Natural killer cell (primary cell): ENCODE measurements around the gene COG6. TPM values are rescaled to one million over a fixed set of nuclear protein-coding genes. Genes with fewer than 3 reads are reported as not detected.

ENCODE experiments used
- ATAC-seq, 3 donors: fragments of 150-1000 bp in 2 of 3; fragments of 200-7000 bp in 1 of 3; cut with Tn5 transposase; 1 replicate in 1 of 3; 2 replicates in 2 of 3; pipeline ENCODE4 v1.10.0; 2021; ENCODE audit warnings: mild to moderate bottlenecking in 2 of 3, moderate library complexity in 2 of 3
- DNase-seq, 2 donors: peaks; one replicate each; pipeline versions ENCODE4 v3.0.0 to v3.0.0-alpha.2; 2013 to 2021; ENCODE audit warnings: mixed read lengths in 1 of 2
- H3K27ac ChIP-seq: one replicate; pipeline ENCODE4 v1.5.1; 2013; ENCODE audit warnings: mild to moderate bottlenecking, low read length
- H3K27me3 ChIP-seq: one replicate; pipeline ENCODE4 v1.6.1; 2013; ENCODE audit warnings: low read length; ENCODE audit not compliant: control insufficient read depth, insufficient read depth
- H3K36me3 ChIP-seq: one replicate; pipeline ENCODE4 v1.6.1; 2013; ENCODE audit warnings: low read length; ENCODE audit not compliant: control insufficient read depth, insufficient read depth
- H3K4me1 ChIP-seq: one replicate; pipeline ENCODE4 v1.6.1; 2013; ENCODE audit warnings: low read length; ENCODE audit not compliant: control insufficient read depth, insufficient read depth
- H3K4me3 ChIP-seq: one replicate; pipeline ENCODE4 v1.5.1; 2013; ENCODE audit warnings: low read length
- H3K9me3 ChIP-seq: one replicate; pipeline ENCODE4 v1.6.1; 2013; ENCODE audit warnings: low read length; ENCODE audit not compliant: control insufficient read depth, insufficient read depth
- H3K27ac Mint-ChIP-seq, 2 donors: one replicate each; pipeline ENCODE4 v1.8.0; 2022; ENCODE audit warnings: mild to moderate bottlenecking in 2 of 2, mixed read lengths in 2 of 2, moderate library complexity in 1 of 2
- H3K27me3 Mint-ChIP-seq, 2 donors: one replicate each; pipeline ENCODE4 v1.8.0; 2022; ENCODE audit warnings: low read depth in 2 of 2, mixed read lengths in 2 of 2
- H3K36me3 Mint-ChIP-seq: one replicate; pipeline ENCODE4 v1.8.0; 2022; ENCODE audit warnings: mixed read lengths
- H3K4me1 Mint-ChIP-seq, 2 donors: one replicate each; pipeline ENCODE4 v1.8.0; 2022; ENCODE audit warnings: mixed read lengths in 2 of 2
- H3K4me3 Mint-ChIP-seq: one replicate; pipeline ENCODE4 v1.8.0; 2022; ENCODE audit warnings: mild to moderate bottlenecking, moderate library complexity, mixed read lengths
- H3K9me3 Mint-ChIP-seq, 2 donors: one replicate each; pipeline ENCODE4 v1.8.0; 2022; ENCODE audit warnings: mixed read lengths in 2 of 2
- WGBS: methylation state at CpG from one replicate; pipeline ENCODE4 v1.1.7; 2013; ENCODE audit warnings: missing lambda C conversion rate; ENCODE audit not compliant: insufficient coverage; 5-methylcytosine and 5-hydroxymethylcytosine counted together
- intact Hi-C: fragments of 100-400 bp; cut with micrococcal nuclease; formaldehyde crosslinking; loops from one replicate; pipeline ENCODE4 v1.14.2; 2022
- total RNA-seq, 4 donors: library from RNA; stranded (reverse); fragments of 120-200 nt in 1 of 4; gene quantifications; one replicate each; pipeline versions ENCODE4 v1.2.3 to v1.2.4, GENCODE V29; 2013 to 2022
- TF ChIP-seq, protein P1 (sequence below): fragments of 200-600 bp; IDR thresholded peaks from one replicate; pipeline ENCODE4 v1.8.0; 2022; ENCODE audit warnings: antibody characterized with exemption

COG6 gene
- total RNA-seq, 3 donors from 2014 or later (not counting 1 experiment from before 2014, with no cell fraction given) = 30.2 to 36.0 (median 32.3) TPM

DNA sequence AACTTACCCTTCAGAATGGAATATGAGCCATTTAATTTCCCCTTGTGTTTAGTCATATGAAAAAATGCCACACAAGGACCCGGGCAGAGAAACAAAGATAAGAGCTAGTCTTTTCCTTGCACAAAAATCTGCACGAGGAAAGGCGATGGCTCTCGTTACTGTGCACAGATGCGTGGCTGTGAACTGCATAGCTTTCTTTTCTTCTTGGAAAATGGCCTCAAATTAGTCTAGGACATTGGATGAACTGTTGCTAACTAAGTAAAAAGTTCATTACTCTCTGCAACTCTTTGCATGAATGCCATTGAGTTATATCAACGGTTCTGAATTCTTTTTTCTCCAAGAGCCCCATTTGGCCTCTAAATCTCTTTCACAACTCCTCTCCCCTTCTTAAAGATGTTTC lies 125.2 kb downstream of the COG6 start:
- no peaks in the 10 kb centered on the region for H3K4me1 ChIP-seq
- no peaks in the 10 kb centered on the region for H3K27me3 ChIP-seq
- Mint-ChIP-seq H3K9me3 (no peaks in the 10 kb centered on the region), H3K4me1 (peaks cover 8 to 14% of the 10 kb centered on the region in 2 donors), H3K36me3 (no peaks in the 10 kb centered on the region), H3K27me3 (peaks cover 2 to 4% of the 10 kb centered on the region in 2 donors), H3K4me3 (no peak overlapping the region), H3K27ac (no peak overlapping the region)
- TF ChIP-seq, protein P1, sequence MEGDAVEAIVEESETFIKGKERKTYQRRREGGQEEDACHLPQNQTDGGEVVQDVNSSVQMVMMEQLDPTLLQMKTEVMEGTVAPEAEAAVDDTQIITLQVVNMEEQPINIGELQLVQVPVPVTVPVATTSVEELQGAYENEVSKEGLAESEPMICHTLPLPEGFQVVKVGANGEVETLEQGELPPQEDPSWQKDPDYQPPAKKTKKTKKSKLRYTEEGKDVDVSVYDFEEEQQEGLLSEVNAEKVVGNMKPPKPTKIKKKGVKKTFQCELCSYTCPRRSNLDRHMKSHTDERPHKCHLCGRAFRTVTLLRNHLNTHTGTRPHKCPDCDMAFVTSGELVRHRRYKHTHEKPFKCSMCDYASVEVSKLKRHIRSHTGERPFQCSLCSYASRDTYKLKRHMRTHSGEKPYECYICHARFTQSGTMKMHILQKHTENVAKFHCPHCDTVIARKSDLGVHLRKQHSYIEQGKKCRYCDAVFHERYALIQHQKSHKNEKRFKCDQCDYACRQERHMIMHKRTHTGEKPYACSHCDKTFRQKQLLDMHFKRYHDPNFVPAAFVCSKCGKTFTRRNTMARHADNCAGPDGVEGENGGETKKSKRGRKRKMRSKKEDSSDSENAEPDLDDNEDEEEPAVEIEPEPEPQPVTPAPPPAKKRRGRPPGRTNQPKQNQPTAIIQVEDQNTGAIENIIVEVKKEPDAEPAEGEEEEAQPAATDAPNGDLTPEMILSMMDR = no peak
- WGBS = 93% methylated on average over 6 of the region's 6 CpGs
- no peak for DNase-seq
- H3K27ac ChIP-seq = no peak overlapping the region
- H3K9me3 ChIP-seq = no peaks in the 10 kb centered on the region
- intact Hi-C loops = no loop called here
- no peak overlapping the region for H3K4me3 ChIP-seq
- ATAC-seq = no peak
- no peaks in the 10 kb centered on the region for H3K36me3 ChIP-seq

DNA sequence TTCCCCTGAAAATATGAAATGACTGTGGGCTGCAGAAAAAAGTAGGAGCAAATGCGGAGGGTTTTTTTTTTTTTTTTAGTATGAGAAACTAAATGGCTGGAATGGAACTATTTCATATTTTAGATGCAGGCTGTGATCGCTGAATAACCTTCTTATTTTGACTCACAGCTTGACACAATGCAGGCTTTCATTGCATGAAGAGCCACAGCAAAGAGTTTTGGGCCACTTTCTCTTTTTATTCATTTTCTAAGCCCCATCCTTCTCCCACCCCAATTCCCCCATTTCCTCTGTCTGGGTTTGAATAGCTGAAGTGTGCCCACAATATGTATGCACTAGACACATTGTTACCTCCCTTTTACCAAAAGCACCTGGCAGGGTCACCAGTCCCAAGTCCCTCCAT lies 125.9 kb downstream of the COG6 start:
- no peak overlapping the region for H3K4me3 Mint-ChIP-seq
- ATAC-seq = no peak
- TF ChIP-seq, protein P1 = no peak
- DNase-seq = no peak
- H3K4me3 ChIP-seq = no peak overlapping the region
- no peaks in the 10 kb centered on the region for H3K9me3 ChIP-seq
- H3K36me3 ChIP-seq = no peaks in the 10 kb centered on the region
- no peak overlapping the region for H3K27ac ChIP-seq
- no peak overlapping the region for H3K27ac Mint-ChIP-seq
- H3K4me1 ChIP-seq = no peaks in the 10 kb centered on the region
- no peaks in the 10 kb centered on the region for H3K27me3 ChIP-seq
- 85% methylated on average over 2 of the region's 2 CpGs for WGBS
- peaks cover 4 to 9% of the 10 kb centered on the region in 2 donors for H3K27me3 Mint-ChIP-seq
- H3K4me1 Mint-ChIP-seq = peaks cover 8 to 14% of the 10 kb centered on the region in 2 donors
- H3K9me3 Mint-ChIP-seq = no peaks in the 10 kb centered on the region
- intact Hi-C loops = no loop called here
- H3K36me3 Mint-ChIP-seq = no peaks in the 10 kb centered on the region

DNA sequence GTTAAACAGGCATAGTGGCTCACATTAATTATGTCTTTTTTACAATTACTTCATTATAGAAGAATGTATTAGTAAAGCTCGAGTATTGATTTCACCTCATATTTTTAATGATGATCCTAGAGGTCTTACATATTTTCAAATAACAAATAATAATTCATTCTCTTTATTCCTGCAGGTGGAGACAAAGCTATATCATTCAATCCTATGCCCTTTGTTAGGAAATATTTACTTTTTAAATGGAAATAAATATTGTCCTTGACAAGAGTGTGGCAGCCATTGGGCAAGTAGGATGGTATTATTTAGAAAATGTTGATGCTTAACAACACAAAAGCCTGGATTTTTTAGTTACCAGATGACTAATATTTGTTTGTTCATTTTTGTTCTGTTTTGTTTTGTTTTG lies 127.6 kb downstream of the COG6 start:
- no peaks in the 10 kb centered on the region for H3K36me3 Mint-ChIP-seq
- no peak for ATAC-seq
- H3K27me3 ChIP-seq = no peaks in the 10 kb centered on the region

More for the DNA sequence above, 127.6 kb downstream of the COG6 start:
- WGBS = no CpG with 5 or more reads among the region's 1 CpG
- no peaks in the 10 kb centered on the region for H3K9me3 ChIP-seq
- Mint-ChIP-seq H3K9me3 (no peaks in the 10 kb centered on the region), H3K27ac (no peak overlapping the region), H3K4me1 (peaks cover 8 to 9% of the 10 kb centered on the region in 2 donors), H3K4me3 (no peak overlapping the region), H3K27me3 (peaks cover 4 to 17% of the 10 kb centered on the region in 2 donors)
- H3K36me3 ChIP-seq = no peaks in the 10 kb centered on the region
- intact Hi-C loops = no loop called here
- H3K4me1 ChIP-seq = no peaks in the 10 kb centered on the region
- no peak overlapping the region for H3K4me3 ChIP-seq
- H3K27ac ChIP-seq = no peak overlapping the region
- peak in 1 of 2 donors; percentile 8 for DNase-seq
- TF ChIP-seq, protein P1 = no peak
